ENCODE measurements around the gene RNFT1. TPM values are rescaled to one million over a fixed set of nuclear protein-coding genes. Genes with fewer than 3 reads are reported as not detected.

Gene RNFT1
- total RNA-seq, 1 experiment from 2014 or later: 16.7 TPM

DNA sequence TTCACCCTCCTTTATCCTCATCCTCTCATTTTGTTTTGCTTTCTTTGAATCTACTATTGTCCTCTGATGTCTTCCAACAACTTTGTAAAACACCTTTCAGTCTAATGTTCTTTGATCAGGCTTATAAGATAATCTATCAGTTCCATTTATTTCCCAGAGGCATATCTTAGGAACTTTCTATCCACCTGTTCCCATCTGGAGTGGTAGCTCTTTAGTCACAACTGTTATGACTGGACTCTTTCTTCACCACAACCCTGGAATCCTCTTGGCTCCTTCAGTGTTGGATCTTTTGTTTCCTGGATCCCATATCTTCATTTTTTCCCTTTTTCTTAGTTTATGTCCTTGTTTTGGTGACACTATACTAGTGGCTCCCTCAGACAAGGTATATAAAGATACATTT is 48.1 kb downstream of the RNFT1 start:
- H3K4me3 Mint-ChIP-seq (ENCODE audit: unreplicated experiment): no peak overlapping the region
- no peaks in the 10 kb centered on the region for H3K9me3 Mint-ChIP-seq (ENCODE audit: unreplicated experiment)
- no peak overlapping the region for H3K27ac Mint-ChIP-seq (ENCODE audit: low read depth, unreplicated experiment)
- TF ChIP-seq, protein P1, sequence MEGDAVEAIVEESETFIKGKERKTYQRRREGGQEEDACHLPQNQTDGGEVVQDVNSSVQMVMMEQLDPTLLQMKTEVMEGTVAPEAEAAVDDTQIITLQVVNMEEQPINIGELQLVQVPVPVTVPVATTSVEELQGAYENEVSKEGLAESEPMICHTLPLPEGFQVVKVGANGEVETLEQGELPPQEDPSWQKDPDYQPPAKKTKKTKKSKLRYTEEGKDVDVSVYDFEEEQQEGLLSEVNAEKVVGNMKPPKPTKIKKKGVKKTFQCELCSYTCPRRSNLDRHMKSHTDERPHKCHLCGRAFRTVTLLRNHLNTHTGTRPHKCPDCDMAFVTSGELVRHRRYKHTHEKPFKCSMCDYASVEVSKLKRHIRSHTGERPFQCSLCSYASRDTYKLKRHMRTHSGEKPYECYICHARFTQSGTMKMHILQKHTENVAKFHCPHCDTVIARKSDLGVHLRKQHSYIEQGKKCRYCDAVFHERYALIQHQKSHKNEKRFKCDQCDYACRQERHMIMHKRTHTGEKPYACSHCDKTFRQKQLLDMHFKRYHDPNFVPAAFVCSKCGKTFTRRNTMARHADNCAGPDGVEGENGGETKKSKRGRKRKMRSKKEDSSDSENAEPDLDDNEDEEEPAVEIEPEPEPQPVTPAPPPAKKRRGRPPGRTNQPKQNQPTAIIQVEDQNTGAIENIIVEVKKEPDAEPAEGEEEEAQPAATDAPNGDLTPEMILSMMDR (IDR thresholded peaks at IDR 0.05; ENCODE audit: unreplicated experiment): no peak
- intact Hi-C loops (cut with micrococcal nuclease): loop anchor here (10.0 kb wide), 1 partner anchor 118 kb away; no protein-coding TSS in a partner anchor
- BruUV-seq (replicated peaks): no TSS peak
- H3K36me3 Mint-ChIP-seq (ENCODE audit: insufficient read depth, unreplicated experiment): peaks cover 91% of the 10 kb centered on the region
- H3K27me3 Mint-ChIP-seq (ENCODE audit: insufficient read depth, unreplicated experiment): no peaks in the 10 kb centered on the region
- no peak for DNase-seq (ENCODE audit: unreplicated experiment)
- CTCF ChIA-PET: interaction anchor here (0.6 kb wide), 1 partner anchor 234 kb away, joined by 3 read pairs; no protein-coding TSS in a partner anchor
- POLR2A ChIA-PET: interaction anchor here (0.6 kb wide), 1 partner anchor 11 kb away, joined by 4 read pairs; no protein-coding TSS in a partner anchor
- no peaks in the 10 kb centered on the region for H3K4me1 Mint-ChIP-seq (ENCODE audit: insufficient read depth, unreplicated experiment)

DNA sequence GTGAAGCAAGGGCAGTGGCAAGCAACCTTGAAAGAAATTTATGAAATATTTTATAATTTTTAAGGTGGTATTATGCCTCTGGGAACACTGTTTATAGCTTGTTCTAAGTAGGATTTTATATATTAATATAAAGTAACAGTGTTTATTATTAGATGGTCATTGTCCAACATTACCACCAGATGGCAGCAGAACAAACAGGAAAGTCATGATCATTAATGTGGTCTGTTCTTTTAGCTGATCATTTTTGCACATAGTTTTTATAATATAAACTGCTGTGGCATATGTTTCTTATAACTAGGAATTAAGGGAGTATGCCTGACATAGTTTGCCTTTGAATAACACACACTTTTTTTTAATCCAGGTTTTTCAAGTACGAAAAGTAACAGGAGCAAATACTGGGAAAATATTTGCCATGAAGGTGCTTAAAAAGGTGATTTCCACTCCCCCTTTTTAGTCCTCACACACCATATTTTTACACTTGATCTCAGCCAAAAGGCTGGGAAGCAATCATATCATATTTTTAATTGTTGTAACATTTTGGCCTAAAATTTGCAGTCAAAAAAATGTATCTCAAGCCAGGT is 50.2 kb downstream of the RNFT1 start:
- POLR2A ChIA-PET: interaction anchor here (0.8 to 0.9 kb wide), 2 partner anchors 20 to 50 kb away, joined by 3 to 4 read pairs; partner anchors contain the start of gene RNFT1
- intact Hi-C loops (cut with micrococcal nuclease): loop anchor here (1.0 to 10.0 kb wide), 2 partner anchors 120 to 161 kb away; no protein-coding TSS in a partner anchor

DNA sequence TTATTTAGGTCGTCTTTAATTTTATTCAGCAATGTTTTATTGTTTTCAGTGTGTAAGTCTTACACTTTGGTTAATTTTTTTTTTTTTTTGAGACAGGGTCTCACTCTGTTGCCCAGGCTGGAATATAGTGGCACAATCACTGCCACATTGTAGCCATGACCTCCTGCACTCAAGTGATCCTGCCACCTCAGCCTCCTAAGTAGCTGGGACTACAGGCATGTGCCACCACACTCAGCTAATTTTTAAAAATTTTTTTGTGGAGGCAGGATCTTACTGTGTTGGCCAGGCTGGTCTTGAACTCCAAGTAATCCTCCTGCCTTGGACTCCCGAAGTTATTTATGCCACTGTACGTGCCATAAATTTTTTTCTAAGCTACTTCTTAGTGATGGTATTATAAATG is 57.1 kb downstream of the RNFT1 start:
- Mint-ChIP-seq H3K27me3 (ENCODE audit: insufficient read depth, unreplicated experiment) (no peaks in the 10 kb centered on the region), H3K9me3 (ENCODE audit: unreplicated experiment) (no peaks in the 10 kb centered on the region), H3K36me3 (ENCODE audit: insufficient read depth, unreplicated experiment) (peaks cover 45% of the 10 kb centered on the region), H3K4me1 (ENCODE audit: insufficient read depth, unreplicated experiment) (peaks cover 5% of the 10 kb centered on the region), H3K27ac (ENCODE audit: low read depth, unreplicated experiment) (no peak overlapping the region), H3K4me3 (ENCODE audit: unreplicated experiment) (no peak overlapping the region)
- BruUV-seq (replicated peaks): no TSS peak
- TF ChIP-seq, protein P1 (IDR thresholded peaks at IDR 0.05; ENCODE audit: unreplicated experiment): no peak
- CTCF ChIA-PET: interaction anchor here (0.6 kb wide), 1 partner anchor 23 kb away, joined by 3 read pairs; no protein-coding TSS in a partner anchor
- intact Hi-C loops (cut with micrococcal nuclease): no loop called here
- no peak for DNase-seq (ENCODE audit: unreplicated experiment)
- POLR2A ChIA-PET: no interaction called here

More for the DNA sequence above, 50.2 kb downstream of the RNFT1 start:
- Mint-ChIP-seq H3K27me3 (ENCODE audit: insufficient read depth, unreplicated experiment) (no peaks in the 10 kb centered on the region), H3K4me1 (ENCODE audit: insufficient read depth, unreplicated experiment) (no peaks in the 10 kb centered on the region), H3K27ac (ENCODE audit: low read depth, unreplicated experiment) (no peak overlapping the region), H3K36me3 (ENCODE audit: insufficient read depth, unreplicated experiment) (peaks cover 90% of the 10 kb centered on the region), H3K4me3 (ENCODE audit: unreplicated experiment) (no peak overlapping the region), H3K9me3 (ENCODE audit: unreplicated experiment) (no peaks in the 10 kb centered on the region)
- TF ChIP-seq, protein P1 (IDR thresholded peaks at IDR 0.05; ENCODE audit: unreplicated experiment): peak; percentile 36
- no TSS peak for BruUV-seq (replicated peaks)
- CTCF ChIA-PET: interaction anchor here (0.6 to 2.0 kb wide), 26 partner anchors 8 to 1295 kb away, joined by 3 to 21 read pairs (median 4); no protein-coding TSS in a partner anchor
- peak; percentile 54 for DNase-seq (ENCODE audit: unreplicated experiment)

DNA sequence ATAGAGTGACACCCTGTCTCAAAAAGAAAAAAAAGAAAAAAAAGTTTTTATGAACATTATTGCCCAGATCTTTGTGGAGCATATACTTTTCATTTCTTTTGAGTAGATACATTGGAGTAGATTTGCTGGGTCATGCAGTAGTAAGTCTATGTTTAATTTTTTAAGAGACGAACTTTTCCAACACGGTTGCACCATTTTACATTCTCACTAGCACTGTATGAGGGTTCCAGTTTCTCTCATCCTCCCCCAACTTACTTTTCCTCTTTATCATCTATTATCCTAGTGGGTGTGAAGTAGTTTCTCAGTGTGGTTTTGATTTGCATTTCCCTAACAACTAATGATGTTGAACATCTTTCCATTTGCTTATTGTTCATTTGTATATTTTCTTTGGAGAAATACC is 61.1 kb downstream of the RNFT1 start:
- ChIA-PET CTCF (interaction anchor here (0.6 to 2.4 kb wide), 2 partner anchors 11 to 54 kb away, joined by 3 to 14 read pairs; no protein-coding TSS in a partner anchor), POLR2A (interaction anchor here (0.6 to 1.3 kb wide), 2 partner anchors 12 to 59 kb away, joined by 3 read pairs; no protein-coding TSS in a partner anchor)
- no peaks in the 10 kb centered on the region for H3K27me3 Mint-ChIP-seq (ENCODE audit: insufficient read depth, unreplicated experiment)
- H3K4me1 Mint-ChIP-seq (ENCODE audit: insufficient read depth, unreplicated experiment): peaks cover 5% of the 10 kb centered on the region
- no peak for DNase-seq (ENCODE audit: unreplicated experiment)
- no peaks in the 10 kb centered on the region for H3K9me3 Mint-ChIP-seq (ENCODE audit: unreplicated experiment)
- no peak overlapping the region for H3K4me3 Mint-ChIP-seq (ENCODE audit: unreplicated experiment)
- peaks cover 23% of the 10 kb centered on the region for H3K36me3 Mint-ChIP-seq (ENCODE audit: insufficient read depth, unreplicated experiment)
- TF ChIP-seq, protein P1 (IDR thresholded peaks at IDR 0.05; ENCODE audit: unreplicated experiment): no peak
- intact Hi-C loops (cut with micrococcal nuclease): no loop called here
- no TSS peak for BruUV-seq (replicated peaks)
- no peak overlapping the region for H3K27ac Mint-ChIP-seq (ENCODE audit: low read depth, unreplicated experiment)

Other genes starting within 250 kb of the RNFT1 start
- 4.4 and 5.2 TPM in 2 replicates for gene TUBD1, start 71.8 kb downstream of the RNFT1 start, total RNA-seq (2022)
- 37.4 and 48.4 TPM in 2 replicates for gene RPS6KB1, start 71.6 kb downstream of the RNFT1 start, total RNA-seq (2022)
- 20.7 and 23.5 TPM in 2 replicates for gene HEATR6, start 114.2 kb upstream of the RNFT1 start, total RNA-seq (2022)
- gene CA4, start 185.2 kb upstream of the RNFT1 start, total RNA-seq (2022): not detected in 2 replicates